ENCODE results near the gene CTTN.

DNA sequence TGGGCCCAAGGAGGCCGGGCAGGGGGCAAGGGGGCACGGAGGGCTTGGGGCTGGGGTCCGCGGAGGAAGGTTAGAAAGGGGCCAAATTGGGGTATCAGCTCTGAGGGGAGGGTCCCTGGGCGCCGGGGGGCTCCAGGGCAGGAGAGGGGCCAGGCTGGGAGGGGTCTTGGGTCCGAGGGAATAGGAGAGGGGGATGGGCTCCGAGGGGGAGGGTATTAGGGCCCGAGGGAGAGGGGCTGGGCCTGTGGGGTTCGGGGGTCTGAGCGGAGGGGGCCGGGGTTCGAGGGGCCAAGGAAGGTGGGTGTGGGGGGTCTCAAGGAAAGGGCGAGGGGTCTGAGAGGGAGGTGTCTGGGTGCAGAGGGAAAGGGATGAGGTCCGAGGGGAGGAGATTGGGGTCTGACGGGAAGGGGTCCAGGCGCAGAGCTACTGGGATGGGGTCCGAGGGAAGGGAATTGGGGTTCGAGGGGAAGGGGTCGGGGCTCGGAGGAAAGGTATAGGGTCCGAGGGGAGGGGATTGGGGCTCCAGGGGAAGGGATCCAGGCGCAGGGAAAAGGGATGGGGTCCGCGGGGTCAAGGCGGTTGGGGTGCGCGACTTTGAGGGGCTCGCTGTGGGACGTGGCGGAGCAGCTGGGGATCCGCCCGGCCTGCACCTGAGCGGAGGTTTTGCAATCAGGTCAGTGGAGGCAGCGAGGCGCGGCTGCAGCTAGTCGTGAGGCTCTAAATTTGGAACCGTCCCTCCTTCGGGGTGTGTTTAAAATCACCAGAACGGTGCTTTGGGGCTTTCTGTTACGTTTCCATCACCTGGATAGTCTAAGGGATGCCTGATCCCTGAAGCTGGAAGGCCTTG lies 728 bp downstream of the CTTN start:
- no peak for TF ChIP-seq POLR2A (IDR thresholded peaks at IDR 0.05)
- TF ChIP-seq, protein P1, sequence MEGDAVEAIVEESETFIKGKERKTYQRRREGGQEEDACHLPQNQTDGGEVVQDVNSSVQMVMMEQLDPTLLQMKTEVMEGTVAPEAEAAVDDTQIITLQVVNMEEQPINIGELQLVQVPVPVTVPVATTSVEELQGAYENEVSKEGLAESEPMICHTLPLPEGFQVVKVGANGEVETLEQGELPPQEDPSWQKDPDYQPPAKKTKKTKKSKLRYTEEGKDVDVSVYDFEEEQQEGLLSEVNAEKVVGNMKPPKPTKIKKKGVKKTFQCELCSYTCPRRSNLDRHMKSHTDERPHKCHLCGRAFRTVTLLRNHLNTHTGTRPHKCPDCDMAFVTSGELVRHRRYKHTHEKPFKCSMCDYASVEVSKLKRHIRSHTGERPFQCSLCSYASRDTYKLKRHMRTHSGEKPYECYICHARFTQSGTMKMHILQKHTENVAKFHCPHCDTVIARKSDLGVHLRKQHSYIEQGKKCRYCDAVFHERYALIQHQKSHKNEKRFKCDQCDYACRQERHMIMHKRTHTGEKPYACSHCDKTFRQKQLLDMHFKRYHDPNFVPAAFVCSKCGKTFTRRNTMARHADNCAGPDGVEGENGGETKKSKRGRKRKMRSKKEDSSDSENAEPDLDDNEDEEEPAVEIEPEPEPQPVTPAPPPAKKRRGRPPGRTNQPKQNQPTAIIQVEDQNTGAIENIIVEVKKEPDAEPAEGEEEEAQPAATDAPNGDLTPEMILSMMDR (IDR thresholded peaks at IDR 0.05): no peak

Data from testis (tissue), 2 donors.